C4-2B (cell line): ENCODE measurements around the gene HNRNPA2B1.

Source experiments
- ZFX ChIP-seq: fragments of 450-650 bp; IDR thresholded peaks from 2 replicates; pipeline ENCODE4 v1.6.1; 2017
- TF ChIP-seq, protein P1 (sequence below): fragments of 450-650 bp; conservative IDR thresholded peaks from 2 replicates; pipeline ENCODE4 v1.5.1; 2017; ENCODE audit warnings: mild to moderate bottlenecking

GRCh38 chr7:26153241-26153822 lies 47.2 kb downstream of the HNRNPA2B1 start:
- TF ChIP-seq, protein P1, sequence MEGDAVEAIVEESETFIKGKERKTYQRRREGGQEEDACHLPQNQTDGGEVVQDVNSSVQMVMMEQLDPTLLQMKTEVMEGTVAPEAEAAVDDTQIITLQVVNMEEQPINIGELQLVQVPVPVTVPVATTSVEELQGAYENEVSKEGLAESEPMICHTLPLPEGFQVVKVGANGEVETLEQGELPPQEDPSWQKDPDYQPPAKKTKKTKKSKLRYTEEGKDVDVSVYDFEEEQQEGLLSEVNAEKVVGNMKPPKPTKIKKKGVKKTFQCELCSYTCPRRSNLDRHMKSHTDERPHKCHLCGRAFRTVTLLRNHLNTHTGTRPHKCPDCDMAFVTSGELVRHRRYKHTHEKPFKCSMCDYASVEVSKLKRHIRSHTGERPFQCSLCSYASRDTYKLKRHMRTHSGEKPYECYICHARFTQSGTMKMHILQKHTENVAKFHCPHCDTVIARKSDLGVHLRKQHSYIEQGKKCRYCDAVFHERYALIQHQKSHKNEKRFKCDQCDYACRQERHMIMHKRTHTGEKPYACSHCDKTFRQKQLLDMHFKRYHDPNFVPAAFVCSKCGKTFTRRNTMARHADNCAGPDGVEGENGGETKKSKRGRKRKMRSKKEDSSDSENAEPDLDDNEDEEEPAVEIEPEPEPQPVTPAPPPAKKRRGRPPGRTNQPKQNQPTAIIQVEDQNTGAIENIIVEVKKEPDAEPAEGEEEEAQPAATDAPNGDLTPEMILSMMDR = no peak
- no peak for TF ChIP-seq ZFX
